Tibial nerve (tissue), 4 donors: ENCODE measurements around the gene MSRB3. TPM values are rescaled to one million over a fixed set of nuclear protein-coding genes. Genes with fewer than 3 reads are reported as not detected.

Experiments used
- DNase-seq, 2 donors: peaks; one replicate each; pipeline ENCODE4 v3.0.0-alpha.2; 2019; ENCODE audit warnings: low spot score in 2 of 2
- H3K27ac ChIP-seq, 4 donors: fragments of 200-600 bp; sonication (generic) in 3 of 4; one replicate each; pipeline ENCODE4 v1.5.1; 2017 to 2019; ENCODE audit warnings: mild to moderate bottlenecking in 1 of 4
- H3K27me3 ChIP-seq, 2 donors: fragments of 200-600 bp; sonication (generic) in 1 of 2; one replicate each; pipeline versions ENCODE4 v1.5.1 to v1.6.0; 2017 to 2019
- H3K36me3 ChIP-seq, 3 donors: fragments of 200-600 bp; sonication (generic); one replicate each; pipeline ENCODE4 v1.5.1; 2018 to 2019
- H3K4me1 ChIP-seq, 4 donors: fragments of 200-600 bp; sonication (generic) in 3 of 4; one replicate each; pipeline ENCODE4 v1.5.1; 2017 to 2019
- H3K4me3 ChIP-seq, 4 donors: fragments of 200-600 bp; sonication (generic) in 3 of 4; one replicate each; pipeline ENCODE4 v1.5.1; 2017 to 2019; ENCODE audit warnings: mild to moderate bottlenecking in 1 of 4, moderate library complexity in 1 of 4
- H3K9me3 ChIP-seq, 4 donors: fragments of 200-600 bp; sonication (generic) in 3 of 4; one replicate each; pipeline ENCODE4 v1.5.1; 2017 to 2019
- CTCF ChIP-seq, 5 experiments: fragments of 200-600 bp in 3 of 5; fragments of 450-650 bp in 2 of 5; sonication (generic) in 3 of 5; IDR thresholded peaks; one replicate each; pipeline ENCODE4 v1.5.1; 2016 to 2019; ENCODE audit warnings: antibody characterized with exemption in 5 of 5, mild to moderate bottlenecking in 3 of 5, moderate library complexity in 2 of 5
- EP300 ChIP-seq, 2 donors: sonication (generic); formaldehyde crosslinking; IDR thresholded peaks; one replicate each; pipeline ENCODE4 v1.6.1; 2017; ENCODE audit warnings: antibody characterized with exemption in 2 of 2, mild to moderate bottlenecking in 1 of 2
- POLR2A ChIP-seq, 2 donors: fragments of 450-650 bp; IDR thresholded peaks; one replicate each; pipeline ENCODE4 v1.6.1; 2017; ENCODE audit warnings: antibody characterized with exemption in 2 of 2, mild to moderate bottlenecking in 2 of 2, moderate library complexity in 2 of 2
- WGBS, 2 donors: methylation state at CpG; one replicate each; pipeline ENCODE4 v1.1.5; 2018; 5-methylcytosine and 5-hydroxymethylcytosine counted together
- total RNA-seq, 4 donors: library from RNA; depleted of rRNA; stranded (reverse); fragments of >200 nt; gene quantifications; one replicate each; pipeline ENCODE4 v1.1.0, GENCODE V29; 2016

Gene MSRB3
- total RNA-seq, 4 donors from 2014 or later, result 42.0 to 64.0 (median 47.9) TPM

- DNase-seq, result no peak
- H3K27me3 ChIP-seq, result no peaks in the 10 kb centered on the region
- H3K9me3 ChIP-seq, result no peaks in the 10 kb centered on the region
- no peak overlapping the region for H3K4me3 ChIP-seq
- no peak overlapping the region for H3K27ac ChIP-seq
- H3K36me3 ChIP-seq, result peaks cover 0 to 27% (median 0%) of the 10 kb centered on the region in 3 donors
- WGBS, 2 donors, result 96 to 98% methylated on average over 2 of the region's 2 CpGs
- no peak for TF ChIP-seq EP300 (IDR thresholded peaks at IDR 0.05)
- TF ChIP-seq POLR2A (IDR thresholded peaks at IDR 0.05), result no peak
- no peak for TF ChIP-seq CTCF (IDR thresholded peaks at IDR 0.05)
- H3K4me1 ChIP-seq, result no peaks in the 10 kb centered on the region
These were observed 180.2 kb downstream of the MSRB3 start for GRCh38 chr12:65458718-65459117.

- H3K4me1 ChIP-seq, result no peaks in the 10 kb centered on the region
- DNase-seq, result no peak
- no peaks in the 10 kb centered on the region for H3K27me3 ChIP-seq
- TF ChIP-seq POLR2A (IDR thresholded peaks at IDR 0.05) (no peak), CTCF (IDR thresholded peaks at IDR 0.05) (no peak), EP300 (IDR thresholded peaks at IDR 0.05) (no peak)
- H3K36me3 ChIP-seq, result peaks cover 0 to 24% (median 0%) of the 10 kb centered on the region in 3 donors
- H3K9me3 ChIP-seq, result no peaks in the 10 kb centered on the region
- H3K27ac ChIP-seq, result no peak overlapping the region
- no peak overlapping the region for H3K4me3 ChIP-seq
These were observed 181.1 kb downstream of the MSRB3 start for GRCh38 chr12:65459545-65459944.

GRCh38 chr12:65460063-65460462 is 181.6 kb downstream of the MSRB3 start:
- DNase-seq, result no peak
- Histone ChIP-seq H3K27me3 (no peaks in the 10 kb centered on the region), H3K4me3 (no peak overlapping the region), H3K36me3 (peaks cover 0 to 24% (median 0%) of the 10 kb centered on the region in 3 donors), H3K4me1 (no peaks in the 10 kb centered on the region), H3K27ac (no peak overlapping the region), H3K9me3 (no peaks in the 10 kb centered on the region)
- TF ChIP-seq CTCF (IDR thresholded peaks at IDR 0.05) (no peak), EP300 (IDR thresholded peaks at IDR 0.05) (no peak), POLR2A (IDR thresholded peaks at IDR 0.05) (no peak)
- 81 to 86% methylated on average over 8 of the region's 8 CpGs for WGBS, 2 donors

- Histone ChIP-seq H3K27me3 (no peaks in the 10 kb centered on the region), H3K27ac (no peak overlapping the region), H3K9me3 (no peaks in the 10 kb centered on the region), H3K36me3 (peaks cover 0 to 17% (median 0%) of the 10 kb centered on the region in 3 donors), H3K4me3 (no peak overlapping the region), H3K4me1 (no peaks in the 10 kb centered on the region)
- TF ChIP-seq CTCF (IDR thresholded peaks at IDR 0.05), result no peak
- no peak for TF ChIP-seq POLR2A (IDR thresholded peaks at IDR 0.05)
- TF ChIP-seq EP300 (IDR thresholded peaks at IDR 0.05), result no peak
- no peak for DNase-seq
- 87% methylated on average over 2 of the region's 2 CpGs for WGBS, 2 donors
These were observed 182.5 kb downstream of the MSRB3 start for GRCh38 chr12:65461017-65461416.

- WGBS, 2 donors, result 75 to 91% methylated on average over 2 of the region's 2 CpGs
These were observed 184.0 kb downstream of the MSRB3 start for GRCh38 chr12:65462484-65462883.

More at GRCh38 chr12:65462484-65462883, 184.0 kb downstream of the MSRB3 start:
- no peaks in the 10 kb centered on the region for H3K9me3 ChIP-seq
- H3K27me3 ChIP-seq, result no peaks in the 10 kb centered on the region
- DNase-seq, result no peak
- H3K4me1 ChIP-seq, result no peaks in the 10 kb centered on the region
- H3K36me3 ChIP-seq, result peaks cover 0 to 9% (median 0%) of the 10 kb centered on the region in 3 donors
- TF ChIP-seq CTCF (IDR thresholded peaks at IDR 0.05) (no peak), EP300 (IDR thresholded peaks at IDR 0.05) (no peak), POLR2A (IDR thresholded peaks at IDR 0.05) (no peak)
- no peak overlapping the region for H3K27ac ChIP-seq
- H3K4me3 ChIP-seq, result no peak overlapping the region
